HCT116 (cell line): ENCODE measurements around the gene NFATC1. TPM values are rescaled to one million over a fixed set of nuclear protein-coding genes. Genes with fewer than 3 reads are reported as not detected.

Experiments
- ATAC-seq: fragments of 200-7000 bp; cut with Tn5 transposase; 2 replicates; pipeline ENCODE4 v1.9.1; 2020; ENCODE audit warnings: mild to moderate bottlenecking, moderate library complexity
- BruUV-seq: library from RNA; stranded (reverse); fragments of 400-500 nt; replicated peaks from 2 replicates; lab custom pipeline; 2021; lab: Mats Ljungman, UMichigan
- CTCF ChIA-PET: fragments of 300-600 bp; sonication (Branson Sonifier 250); formaldehyde crosslinking; loops from one replicate; lab custom pipeline; 2021; ENCODE audit warnings: antibody characterized with exemption; lab: Charles Lee
- POLR2A ChIA-PET: fragments of 300-600, 350-600 bp; sonication (Branson Sonifier 250); formaldehyde crosslinking; loops from one replicate; lab custom pipeline; 2021; ENCODE audit warnings: antibody characterized with exemption; lab: Charles Lee
- RAD21 ChIA-PET, 2 experiments: fragments of 300-600 bp; sonication (Branson Sonifier 250); formaldehyde crosslinking; loops; one replicate each; lab custom pipeline; 2023; ENCODE audit warnings: low total read pairs in 2 of 2; ENCODE audit not compliant: uncharacterized antibody in 2 of 2, unreplicated experiment in 2 of 2, low non-redundant PET in 1 of 2; lab: Charles Lee
- DNase-seq: peaks from one replicate; pipeline ENCODE4 v3.0.0-alpha.2; 2010; ENCODE audit warnings: low read depth, low spot score
- H2AFZ ChIP-seq: fragments of 200-600 bp; shearing (Covaris generic), sonication (generic); 2 replicates; pipeline ENCODE4 v1.6.1; 2017; ENCODE audit warnings: low read depth, mixed run types, mixed read lengths, antibody characterized with exemption, low read length; ENCODE audit not compliant: poor library complexity, severe bottlenecking
- H3K27ac ChIP-seq: 2 replicates; pipeline ENCODE4 v1.5.1; 2012; ENCODE audit warnings: low read depth, low read length
- H3K27me3 ChIP-seq: fragments of 200-600 bp; sonication (generic); 2 replicates; pipeline ENCODE4 v1.6.1; 2016; ENCODE audit warnings: mixed run types, low read length, mixed read lengths; ENCODE audit not compliant: insufficient read depth
- H3K36me3 ChIP-seq, 2 experiments: fragments of 200-500 bp in 1 of 2; fragments of 200-600 bp in 1 of 2; sonication (Bioruptor generic) in 1 of 2; sonication (generic) in 1 of 2; 2 replicates each; pipeline versions ENCODE4 v1.5.1 to v1.6.1; 2014 to 2016; ENCODE audit warnings: low read length in 2 of 2, inconsistent platforms in 1 of 2, mixed read lengths in 1 of 2, mixed run types in 1 of 2; ENCODE audit not compliant: insufficient read depth in 2 of 2, control insufficient read depth in 1 of 2
- H3K4me1 ChIP-seq, 2 experiments: fragments of 200-600 bp in 1 of 2; sonication (generic) in 1 of 2; 2 replicates each; pipeline versions ENCODE4 v1.5.1 to v1.6.1; 2012 to 2017; ENCODE audit warnings: low read length in 2 of 2, inconsistent platforms in 1 of 2, mild to moderate bottlenecking in 1 of 2, mixed read lengths in 1 of 2, mixed run types in 1 of 2, moderate library complexity in 1 of 2; ENCODE audit not compliant: insufficient read depth in 2 of 2, control insufficient read depth in 1 of 2
- H3K4me2 ChIP-seq: fragments of 200-600 bp; sonication (generic); 2 replicates; pipeline ENCODE4 v1.6.1; 2017; ENCODE audit warnings: mixed run types, low read length, mixed read lengths
- H3K4me3 ChIP-seq, 2 experiments: fragments of 200-600 bp in 1 of 2; sonication (generic) in 1 of 2; replicated peaks in 1 of 2; 2 replicates each; pipeline ENCODE4 v1.5.1; 2011 to 2016; ENCODE audit warnings: low read length in 2 of 2, control low read depth in 1 of 2, low read depth in 1 of 2, mild to moderate bottlenecking in 1 of 2, mixed read lengths in 1 of 2, mixed run types in 1 of 2
- H3K79me2 ChIP-seq: fragments of 200-600 bp; sonication (generic); 2 replicates; pipeline ENCODE4 v1.6.1; 2017; ENCODE audit warnings: mild to moderate bottlenecking, mixed run types, low read length, moderate library complexity, mixed read lengths; ENCODE audit not compliant: insufficient read depth
- H3K9ac ChIP-seq: fragments of 200-600 bp; sonication (generic); 2 replicates; pipeline ENCODE4 v1.6.1; 2016; ENCODE audit warnings: low read length, mixed read lengths
- H3K9me2 ChIP-seq: fragments of 200-600 bp; sonication (generic), shearing (Covaris generic); 2 replicates; pipeline ENCODE4 v1.6.1; 2017; ENCODE audit warnings: mixed run types, mild to moderate bottlenecking, moderate library complexity; ENCODE audit not compliant: insufficient read depth
- H3K9me3 ChIP-seq, 2 experiments: fragments of 200-500 bp in 1 of 2; fragments of 200-600 bp in 1 of 2; sonication (Bioruptor generic) in 1 of 2; sonication (generic) in 1 of 2; 2 replicates each; pipeline ENCODE4 v1.6.1; 2014 to 2017; ENCODE audit warnings: low read length in 2 of 2, mixed read lengths in 2 of 2, inconsistent platforms in 1 of 2, low read depth in 1 of 2, mild to moderate bottlenecking in 1 of 2, mixed run types in 1 of 2, moderate library complexity in 1 of 2; ENCODE audit not compliant: control insufficient read depth in 1 of 2, insufficient read depth in 1 of 2
- H4K20me1 ChIP-seq: fragments of 200-600 bp; sonication (generic), shearing (Covaris generic); 2 replicates; pipeline ENCODE4 v1.6.1; 2017; ENCODE audit warnings: mixed run types, mild to moderate bottlenecking, moderate library complexity; ENCODE audit not compliant: insufficient read depth
- EZH2 ChIP-seq: fragments of 200-600 bp; sonication (generic); IDR thresholded peaks from 2 replicates; pipeline ENCODE4 v1.6.1; 2017; ENCODE audit warnings: antibody characterized with exemption, mixed run types
- EZH2phosphoT487 ChIP-seq: fragments of 200-600 bp; IDR thresholded peaks from 2 replicates; pipeline ENCODE4 v1.6.1; 2018; ENCODE audit warnings: antibody characterized with exemption, borderline replicate concordance
- FOSL1 ChIP-seq: IDR thresholded peaks from 2 replicates; pipeline ENCODE4 v1.6.1; 2012; ENCODE audit warnings: low read depth
- JUND ChIP-seq: IDR thresholded peaks from 2 replicates; pipeline ENCODE4 v1.6.1; 2012
- POLR2A ChIP-seq: IDR thresholded peaks from 2 replicates; pipeline ENCODE4 v1.7.0; 2011; ENCODE audit warnings: borderline replicate concordance; ENCODE audit not compliant: insufficient read depth, insufficient read length; ENCODE audit errors: extremely low read depth
- RAD21 ChIP-seq: IDR thresholded peaks from 2 replicates; pipeline ENCODE4 v1.6.1; 2012; ENCODE audit warnings: low read depth, mild to moderate bottlenecking
- SIN3A ChIP-seq: IDR thresholded peaks from 2 replicates; pipeline ENCODE4 v1.6.1; 2012; ENCODE audit warnings: low read depth
- SP1 ChIP-seq: IDR thresholded peaks from 2 replicates; pipeline ENCODE4 v1.6.1; 2012; ENCODE audit warnings: low read depth
- SRF ChIP-seq: IDR thresholded peaks from 2 replicates; pipeline ENCODE4 v1.6.1; 2012; ENCODE audit warnings: low read depth
- TCF7L2 ChIP-seq: IDR thresholded peaks from 2 replicates; pipeline ENCODE4 v1.7.0; 2011; ENCODE audit warnings: borderline replicate concordance, inconsistent platforms; ENCODE audit not compliant: insufficient read depth, insufficient read length; ENCODE audit errors: extremely low read depth
- ZFX ChIP-seq: fragments of 450-650 bp; IDR thresholded peaks from 2 replicates; pipeline ENCODE4 v1.6.1; 2017
- ZNF274 ChIP-seq: fragments of 200-500 bp; sonication (Bioruptor generic); IDR thresholded peaks from 2 replicates; pipeline ENCODE4 v1.6.1; 2014; ENCODE audit warnings: mild to moderate bottlenecking, low read depth, low read length, inconsistent platforms
- intact Hi-C: fragments of 100-400 bp; cut with micrococcal nuclease; formaldehyde crosslinking; loops from 2 replicates; pipeline ENCODE4 v1.10.0; 2022
- total RNA-seq: library from RNA; stranded (reverse); gene quantifications from one replicate; pipeline ENCODE4 v1.2.1, GENCODE V29; 2021; ENCODE audit not compliant: unreplicated experiment
- TF ChIP-seq, protein P1 (sequence below), 3 experiments: fragments of 200-600 bp in 1 of 3; sonication (generic) in 1 of 3; IDR thresholded peaks in 2 of 3; conservative IDR thresholded peaks in 1 of 3; 2 replicates each; pipeline ENCODE4 v1.5.1; 2012 to 2017; ENCODE audit warnings: low read depth in 2 of 3, low read length in 2 of 3, antibody characterized with exemption in 1 of 3, borderline replicate concordance in 1 of 3, control low read depth in 1 of 3, mild to moderate bottlenecking in 1 of 3, mixed read lengths in 1 of 3, mixed run types in 1 of 3, moderate library complexity in 1 of 3; ENCODE audit not compliant: insufficient read depth in 1 of 3
- TF ChIP-seq, protein P2 (sequence below): IDR thresholded peaks from 2 replicates; pipeline ENCODE4 v1.6.1; 2012
- TF ChIP-seq, protein P3 (sequence below): IDR thresholded peaks from 2 replicates; pipeline ENCODE4 v1.6.1; 2012; ENCODE audit warnings: low read depth
- TF ChIP-seq, protein P4 (sequence below): IDR thresholded peaks from 2 replicates; pipeline ENCODE4 v1.6.1; 2011; ENCODE audit warnings: mild to moderate bottlenecking, low read length, moderate library complexity; ENCODE audit not compliant: insufficient replicate concordance; ENCODE audit errors: extremely low read depth

The NFATC1 gene
- total RNA-seq, 1 experiment from 2014 or later: 20.8 TPM

DNA sequence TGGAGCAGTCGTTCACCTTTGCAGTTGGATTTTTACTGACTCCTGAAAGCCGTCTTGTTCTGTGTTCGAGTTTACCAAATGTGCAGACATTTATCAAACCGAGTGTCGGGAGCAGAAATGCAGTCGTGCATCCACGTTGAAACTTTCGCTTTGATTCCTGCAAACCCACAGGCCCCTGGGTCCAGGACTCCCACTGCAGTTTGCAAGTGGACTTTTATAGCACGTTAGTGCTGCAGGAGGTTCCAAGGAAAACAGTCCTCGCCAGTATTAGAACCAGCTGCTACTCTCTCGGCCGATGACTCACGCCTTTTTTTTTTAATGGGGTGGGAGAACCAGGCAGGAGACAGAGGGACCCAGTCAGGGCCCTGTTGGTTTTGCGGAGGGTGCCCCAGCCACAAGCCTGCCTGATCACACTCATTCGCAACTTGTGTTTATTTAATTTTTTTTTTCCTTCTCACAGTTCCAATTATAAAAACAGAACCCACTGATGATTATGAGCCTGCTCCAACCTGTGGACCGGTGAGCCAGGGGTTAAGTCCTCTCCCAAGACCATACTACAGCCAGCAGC is 90.1 kb downstream of the NFATC1 start (continued):
- TF ChIP-seq, protein P1, sequence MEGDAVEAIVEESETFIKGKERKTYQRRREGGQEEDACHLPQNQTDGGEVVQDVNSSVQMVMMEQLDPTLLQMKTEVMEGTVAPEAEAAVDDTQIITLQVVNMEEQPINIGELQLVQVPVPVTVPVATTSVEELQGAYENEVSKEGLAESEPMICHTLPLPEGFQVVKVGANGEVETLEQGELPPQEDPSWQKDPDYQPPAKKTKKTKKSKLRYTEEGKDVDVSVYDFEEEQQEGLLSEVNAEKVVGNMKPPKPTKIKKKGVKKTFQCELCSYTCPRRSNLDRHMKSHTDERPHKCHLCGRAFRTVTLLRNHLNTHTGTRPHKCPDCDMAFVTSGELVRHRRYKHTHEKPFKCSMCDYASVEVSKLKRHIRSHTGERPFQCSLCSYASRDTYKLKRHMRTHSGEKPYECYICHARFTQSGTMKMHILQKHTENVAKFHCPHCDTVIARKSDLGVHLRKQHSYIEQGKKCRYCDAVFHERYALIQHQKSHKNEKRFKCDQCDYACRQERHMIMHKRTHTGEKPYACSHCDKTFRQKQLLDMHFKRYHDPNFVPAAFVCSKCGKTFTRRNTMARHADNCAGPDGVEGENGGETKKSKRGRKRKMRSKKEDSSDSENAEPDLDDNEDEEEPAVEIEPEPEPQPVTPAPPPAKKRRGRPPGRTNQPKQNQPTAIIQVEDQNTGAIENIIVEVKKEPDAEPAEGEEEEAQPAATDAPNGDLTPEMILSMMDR (IDR thresholded peaks at IDR 0.05 in 2 of 3, conservative IDR thresholded peaks at IDR 0.05 in 1 of 3; ENCODE audit: borderline replicate concordance in 1 of 3, insufficient read depth in 1 of 3, low read depth in 2 of 3, low read length in 2 of 3): no peak
- TF ChIP-seq TCF7L2: no peak
- no peak for TF ChIP-seq ZFX

DNA sequence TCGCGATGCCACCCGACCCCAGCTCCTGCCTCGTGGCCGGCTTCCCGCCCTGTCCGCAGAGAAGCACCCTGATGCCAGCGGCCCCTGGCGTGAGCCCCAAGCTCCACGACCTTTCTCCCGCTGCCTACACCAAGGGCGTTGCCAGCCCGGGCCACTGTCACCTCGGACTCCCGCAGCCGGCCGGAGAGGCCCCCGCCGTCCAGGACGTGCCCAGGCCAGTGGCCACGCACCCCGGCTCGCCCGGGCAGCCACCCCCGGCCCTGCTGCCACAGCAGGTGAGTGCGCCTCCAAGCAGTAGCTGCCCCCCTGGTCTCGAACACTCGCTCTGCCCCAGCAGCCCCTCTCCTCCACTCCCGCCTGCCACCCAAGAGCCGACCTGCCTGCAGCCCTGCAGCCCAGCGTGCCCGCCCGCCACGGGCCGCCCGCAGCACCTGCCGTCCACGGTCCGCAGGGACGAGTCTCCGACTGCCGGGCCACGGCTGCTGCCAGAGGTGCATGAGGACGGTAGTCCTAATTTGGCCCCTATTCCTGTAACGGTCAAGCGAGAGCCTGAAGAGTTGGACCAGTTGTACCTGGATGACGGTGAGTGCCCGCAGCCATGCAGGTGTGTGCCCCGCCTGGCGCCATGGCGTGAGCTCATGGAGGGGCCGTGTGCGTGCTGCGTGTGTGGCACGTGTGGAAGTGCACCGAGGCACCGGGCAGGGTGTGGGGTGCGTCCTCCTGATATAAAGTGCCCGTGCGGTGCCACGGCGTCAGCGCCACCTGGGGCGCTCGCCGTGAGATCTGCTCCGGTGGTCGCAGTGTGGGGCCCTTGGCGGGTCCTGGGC is 90.8 kb downstream of the NFATC1 start:
- Histone ChIP-seq H3K27me3 (no peaks in the 10 kb centered on the region), H3K36me3 (no peaks in the 10 kb centered on the region)
- POLR2A ChIA-PET: no interaction called here
- TF ChIP-seq RAD21: no peak
- TF ChIP-seq ZFX: no peak
- TF ChIP-seq SIN3A: no peak
- TF ChIP-seq, protein P2, sequence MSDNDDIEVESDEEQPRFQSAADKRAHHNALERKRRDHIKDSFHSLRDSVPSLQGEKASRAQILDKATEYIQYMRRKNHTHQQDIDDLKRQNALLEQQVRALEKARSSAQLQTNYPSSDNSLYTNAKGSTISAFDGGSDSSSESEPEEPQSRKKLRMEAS: no peak
- TF ChIP-seq EZH2: no peak
- no peak for TF ChIP-seq SRF
- TF ChIP-seq ZNF274: no peak
- TF ChIP-seq EZH2phosphoT487: no peak
- TF ChIP-seq JUND: no peak
- no peak for TF ChIP-seq TCF7L2
- TF ChIP-seq, protein P3, sequence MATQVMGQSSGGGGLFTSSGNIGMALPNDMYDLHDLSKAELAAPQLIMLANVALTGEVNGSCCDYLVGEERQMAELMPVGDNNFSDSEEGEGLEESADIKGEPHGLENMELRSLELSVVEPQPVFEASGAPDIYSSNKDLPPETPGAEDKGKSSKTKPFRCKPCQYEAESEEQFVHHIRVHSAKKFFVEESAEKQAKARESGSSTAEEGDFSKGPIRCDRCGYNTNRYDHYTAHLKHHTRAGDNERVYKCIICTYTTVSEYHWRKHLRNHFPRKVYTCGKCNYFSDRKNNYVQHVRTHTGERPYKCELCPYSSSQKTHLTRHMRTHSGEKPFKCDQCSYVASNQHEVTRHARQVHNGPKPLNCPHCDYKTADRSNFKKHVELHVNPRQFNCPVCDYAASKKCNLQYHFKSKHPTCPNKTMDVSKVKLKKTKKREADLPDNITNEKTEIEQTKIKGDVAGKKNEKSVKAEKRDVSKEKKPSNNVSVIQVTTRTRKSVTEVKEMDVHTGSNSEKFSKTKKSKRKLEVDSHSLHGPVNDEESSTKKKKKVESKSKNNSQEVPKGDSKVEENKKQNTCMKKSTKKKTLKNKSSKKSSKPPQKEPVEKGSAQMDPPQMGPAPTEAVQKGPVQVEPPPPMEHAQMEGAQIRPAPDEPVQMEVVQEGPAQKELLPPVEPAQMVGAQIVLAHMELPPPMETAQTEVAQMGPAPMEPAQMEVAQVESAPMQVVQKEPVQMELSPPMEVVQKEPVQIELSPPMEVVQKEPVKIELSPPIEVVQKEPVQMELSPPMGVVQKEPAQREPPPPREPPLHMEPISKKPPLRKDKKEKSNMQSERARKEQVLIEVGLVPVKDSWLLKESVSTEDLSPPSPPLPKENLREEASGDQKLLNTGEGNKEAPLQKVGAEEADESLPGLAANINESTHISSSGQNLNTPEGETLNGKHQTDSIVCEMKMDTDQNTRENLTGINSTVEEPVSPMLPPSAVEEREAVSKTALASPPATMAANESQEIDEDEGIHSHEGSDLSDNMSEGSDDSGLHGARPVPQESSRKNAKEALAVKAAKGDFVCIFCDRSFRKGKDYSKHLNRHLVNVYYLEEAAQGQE: no peak
- TF ChIP-seq SP1: no peak
- TF ChIP-seq POLR2A: no peak
- no peak for TF ChIP-seq FOSL1
- TF ChIP-seq, protein P4, sequence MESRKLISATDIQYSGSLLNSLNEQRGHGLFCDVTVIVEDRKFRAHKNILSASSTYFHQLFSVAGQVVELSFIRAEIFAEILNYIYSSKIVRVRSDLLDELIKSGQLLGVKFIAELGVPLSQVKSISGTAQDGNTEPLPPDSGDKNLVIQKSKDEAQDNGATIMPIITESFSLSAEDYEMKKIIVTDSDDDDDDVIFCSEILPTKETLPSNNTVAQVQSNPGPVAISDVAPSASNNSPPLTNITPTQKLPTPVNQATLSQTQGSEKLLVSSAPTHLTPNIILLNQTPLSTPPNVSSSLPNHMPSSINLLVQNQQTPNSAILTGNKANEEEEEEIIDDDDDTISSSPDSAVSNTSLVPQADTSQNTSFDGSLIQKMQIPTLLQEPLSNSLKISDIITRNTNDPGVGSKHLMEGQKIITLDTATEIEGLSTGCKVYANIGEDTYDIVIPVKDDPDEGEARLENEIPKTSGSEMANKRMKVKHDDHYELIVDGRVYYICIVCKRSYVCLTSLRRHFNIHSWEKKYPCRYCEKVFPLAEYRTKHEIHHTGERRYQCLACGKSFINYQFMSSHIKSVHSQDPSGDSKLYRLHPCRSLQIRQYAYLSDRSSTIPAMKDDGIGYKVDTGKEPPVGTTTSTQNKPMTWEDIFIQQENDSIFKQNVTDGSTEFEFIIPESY: no peak

More for the DNA sequence above, 90.8 kb downstream of the NFATC1 start:
- ChIA-PET RAD21 (no interaction called here), CTCF (no interaction called here)
- no peaks in the 10 kb centered on the region for H3K9me3 ChIP-seq
- no peak overlapping the region for H3K9ac ChIP-seq
- intact Hi-C loops: no loop called here
- ATAC-seq: no peak
- H3K4me1 ChIP-seq: no peaks in the 10 kb centered on the region
- no peak overlapping the region for H3K27ac ChIP-seq
- no TSS peak for BruUV-seq
- no peak overlapping the region for H3K4me3 ChIP-seq
- H3K79me2 ChIP-seq: no peaks in the 10 kb centered on the region
- H2AFZ ChIP-seq: no peak overlapping the region
- no peaks in the 10 kb centered on the region for H4K20me1 ChIP-seq
- no peaks in the 10 kb centered on the region for H3K9me2 ChIP-seq
- DNase-seq: no peak
- H3K4me2 ChIP-seq: no peak overlapping the region
